Measurements from ENCODE around the gene CDC42SE2.

DNA sequence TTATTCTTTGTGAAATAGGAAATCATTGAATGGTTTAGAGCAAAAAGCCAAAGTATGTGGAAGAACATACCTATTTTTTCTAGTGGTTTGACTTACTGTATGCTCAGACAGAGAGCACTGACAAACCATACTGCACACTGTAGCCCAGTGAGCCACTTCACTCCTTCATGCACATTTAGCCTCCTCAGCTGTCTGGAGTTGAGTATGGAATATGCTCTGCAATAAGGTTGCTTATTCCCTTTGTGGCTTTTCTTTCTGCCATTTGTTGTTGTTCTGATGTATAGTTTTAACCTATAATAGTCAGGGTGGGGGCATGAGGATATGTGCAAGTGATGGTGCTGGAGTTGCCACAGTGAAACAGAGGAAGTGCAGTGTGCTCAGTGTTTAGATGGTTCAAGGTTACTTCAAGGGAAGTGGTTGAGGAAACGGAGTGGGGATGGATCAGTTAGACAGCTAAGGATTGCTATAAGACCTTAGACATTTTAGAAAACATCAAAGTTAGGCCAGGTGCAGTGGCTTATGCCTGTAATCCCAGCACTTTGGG is 100.7 kb downstream of the CDC42SE2 start:
- TF ChIP-seq CTCF (IDR thresholded peaks at IDR 0.05; ENCODE audit: low read depth, low read length) (no peak), EZH2phosphoT487 (IDR thresholded peaks at IDR 0.05; ENCODE audit: low read depth) (no peak)
